ENCODE results near the gene DAZAP1.

DAZAP1 gene

DNA sequence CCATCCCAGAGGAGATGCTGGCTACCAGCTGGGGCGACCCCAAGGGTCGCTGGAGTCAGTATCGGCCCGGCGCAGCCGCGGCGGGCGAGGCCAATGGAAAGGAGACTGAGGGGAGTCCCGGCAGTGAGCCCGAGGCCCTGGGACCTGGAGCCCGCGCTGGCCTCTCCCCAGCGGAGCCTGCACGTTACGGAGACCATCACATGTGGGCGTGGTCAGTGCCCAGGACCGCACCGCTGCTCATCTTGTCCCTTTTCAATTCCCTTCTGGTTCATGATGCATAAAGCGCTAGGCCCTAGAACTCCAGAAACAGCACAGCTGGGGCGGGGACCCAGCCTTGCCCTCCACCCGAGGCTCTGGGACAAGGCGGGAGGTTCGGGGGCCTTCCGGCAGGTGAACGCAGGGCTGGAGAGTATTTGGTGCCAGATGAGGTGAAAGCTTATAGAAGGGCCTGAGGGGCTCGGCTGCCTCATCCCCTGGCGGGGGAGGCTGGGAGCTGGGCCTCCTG, 63.7 kb downstream of the DAZAP1 start:
- TF ChIP-seq TAF1 (IDR thresholded peaks at IDR 0.05; ENCODE audit: borderline replicate concordance, insufficient read depth, low read length) (no peak), FOXP2 (optimal IDR thresholded peaks at IDR 0.05; ENCODE audit: borderline replicate concordance, extremely low read depth, extremely low read length, insufficient read depth) (peak; percentile 20), POLR2AphosphoS5 (IDR thresholded peaks at IDR 0.05; ENCODE audit: low read depth, low read length) (no peak), SIN3A (IDR thresholded peaks at IDR 0.05; ENCODE audit: borderline replicate concordance, insufficient read depth, low read length) (no peak)
- TF ChIP-seq, protein P1, sequence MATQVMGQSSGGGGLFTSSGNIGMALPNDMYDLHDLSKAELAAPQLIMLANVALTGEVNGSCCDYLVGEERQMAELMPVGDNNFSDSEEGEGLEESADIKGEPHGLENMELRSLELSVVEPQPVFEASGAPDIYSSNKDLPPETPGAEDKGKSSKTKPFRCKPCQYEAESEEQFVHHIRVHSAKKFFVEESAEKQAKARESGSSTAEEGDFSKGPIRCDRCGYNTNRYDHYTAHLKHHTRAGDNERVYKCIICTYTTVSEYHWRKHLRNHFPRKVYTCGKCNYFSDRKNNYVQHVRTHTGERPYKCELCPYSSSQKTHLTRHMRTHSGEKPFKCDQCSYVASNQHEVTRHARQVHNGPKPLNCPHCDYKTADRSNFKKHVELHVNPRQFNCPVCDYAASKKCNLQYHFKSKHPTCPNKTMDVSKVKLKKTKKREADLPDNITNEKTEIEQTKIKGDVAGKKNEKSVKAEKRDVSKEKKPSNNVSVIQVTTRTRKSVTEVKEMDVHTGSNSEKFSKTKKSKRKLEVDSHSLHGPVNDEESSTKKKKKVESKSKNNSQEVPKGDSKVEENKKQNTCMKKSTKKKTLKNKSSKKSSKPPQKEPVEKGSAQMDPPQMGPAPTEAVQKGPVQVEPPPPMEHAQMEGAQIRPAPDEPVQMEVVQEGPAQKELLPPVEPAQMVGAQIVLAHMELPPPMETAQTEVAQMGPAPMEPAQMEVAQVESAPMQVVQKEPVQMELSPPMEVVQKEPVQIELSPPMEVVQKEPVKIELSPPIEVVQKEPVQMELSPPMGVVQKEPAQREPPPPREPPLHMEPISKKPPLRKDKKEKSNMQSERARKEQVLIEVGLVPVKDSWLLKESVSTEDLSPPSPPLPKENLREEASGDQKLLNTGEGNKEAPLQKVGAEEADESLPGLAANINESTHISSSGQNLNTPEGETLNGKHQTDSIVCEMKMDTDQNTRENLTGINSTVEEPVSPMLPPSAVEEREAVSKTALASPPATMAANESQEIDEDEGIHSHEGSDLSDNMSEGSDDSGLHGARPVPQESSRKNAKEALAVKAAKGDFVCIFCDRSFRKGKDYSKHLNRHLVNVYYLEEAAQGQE (IDR thresholded peaks at IDR 0.05; ENCODE audit: insufficient read depth in 1 of 2, low read depth in 2 of 2, low read length in 2 of 2) = no peak

DNA sequence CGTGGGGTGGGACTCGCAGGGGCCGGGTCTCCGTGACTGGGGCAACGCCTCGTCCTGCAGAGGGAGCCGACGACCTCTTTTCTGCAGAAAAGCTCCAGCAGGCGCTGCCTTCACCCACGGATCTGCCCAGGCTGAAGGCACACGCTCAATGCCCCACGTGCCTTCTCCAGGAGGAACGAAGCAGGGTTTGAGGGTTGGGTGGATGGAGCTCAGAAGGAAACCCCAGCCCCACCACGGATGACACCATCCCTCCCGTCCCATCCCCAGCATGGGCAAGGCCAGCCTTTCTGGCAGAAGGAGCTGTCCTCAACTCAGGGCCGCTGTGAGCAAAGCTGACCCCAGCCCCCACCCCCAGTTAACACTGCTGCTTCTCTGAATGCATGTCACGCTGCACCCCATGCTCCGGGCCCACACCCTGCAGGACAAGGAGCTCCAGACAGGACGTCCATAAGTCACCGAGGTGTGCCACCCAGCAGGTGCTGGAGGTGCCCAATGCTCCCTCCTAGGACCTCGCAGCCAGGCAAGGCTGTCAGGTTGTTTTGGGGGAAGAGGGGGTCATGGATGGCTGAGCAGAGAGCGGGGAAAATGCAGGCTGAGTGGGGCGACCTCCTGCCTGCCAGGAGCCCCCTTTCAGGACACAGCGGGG, 64.3 kb downstream of the DAZAP1 start:
- no peak for TF ChIP-seq FOXP2 (optimal IDR thresholded peaks at IDR 0.05; ENCODE audit: borderline replicate concordance, extremely low read depth, extremely low read length, insufficient read depth)
- TF ChIP-seq SIN3A (IDR thresholded peaks at IDR 0.05; ENCODE audit: borderline replicate concordance, insufficient read depth, low read length) = no peak
- no peak for TF ChIP-seq POLR2AphosphoS5 (IDR thresholded peaks at IDR 0.05; ENCODE audit: low read depth, low read length)
- TF ChIP-seq, protein P1 (IDR thresholded peaks at IDR 0.05; ENCODE audit: insufficient read depth in 1 of 2, low read depth in 2 of 2, low read length in 2 of 2) = no peak
- TF ChIP-seq TAF1 (IDR thresholded peaks at IDR 0.05; ENCODE audit: borderline replicate concordance, insufficient read depth, low read length) = no peak

DNA sequence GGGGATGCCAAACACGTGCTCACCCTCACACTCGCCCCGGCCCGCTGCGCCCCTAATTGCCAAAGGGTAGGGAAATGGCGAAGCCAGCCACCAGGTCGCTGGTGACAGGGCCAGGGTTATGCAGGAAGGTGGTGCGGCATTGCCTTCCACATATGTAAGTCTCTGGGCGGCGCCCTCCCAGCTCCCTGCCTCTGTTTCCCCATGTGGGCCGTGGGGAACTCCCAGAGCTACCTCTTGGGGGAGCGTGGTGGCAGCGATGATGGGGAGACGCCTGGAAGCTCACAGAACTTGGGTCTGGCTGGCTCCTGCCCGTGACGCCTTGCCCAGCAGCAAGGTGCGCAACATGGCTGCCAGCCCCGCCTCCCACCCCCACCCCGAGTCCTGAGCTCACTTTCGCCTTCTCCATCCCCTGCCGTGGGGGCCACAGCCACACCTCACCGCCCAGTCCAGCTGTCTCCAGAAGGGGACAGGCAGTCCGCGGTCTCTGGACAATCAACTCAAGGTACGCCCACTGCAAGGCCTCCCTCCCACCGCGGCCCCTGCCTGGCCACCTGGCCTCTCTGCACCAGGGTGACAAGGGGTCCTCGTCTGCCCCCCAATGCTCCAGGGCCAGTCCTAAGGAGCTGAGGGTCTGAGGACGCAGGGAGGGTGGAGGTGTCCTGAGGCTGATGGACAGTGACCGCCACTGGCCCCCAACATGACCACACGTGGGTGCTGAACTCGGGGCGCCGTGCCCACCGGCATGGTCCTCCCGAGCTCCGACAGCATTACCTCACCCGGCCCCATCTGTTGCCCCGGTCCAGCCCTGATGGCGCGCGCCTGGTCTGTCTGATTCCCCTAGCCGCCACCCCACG, 65.1 kb downstream of the DAZAP1 start:
- TF ChIP-seq TAF1 (IDR thresholded peaks at IDR 0.05; ENCODE audit: borderline replicate concordance, insufficient read depth, low read length) = no peak
- no peak for TF ChIP-seq SIN3A (IDR thresholded peaks at IDR 0.05; ENCODE audit: borderline replicate concordance, insufficient read depth, low read length)
- no peak for TF ChIP-seq POLR2AphosphoS5 (IDR thresholded peaks at IDR 0.05; ENCODE audit: low read depth, low read length)
- TF ChIP-seq FOXP2 (optimal IDR thresholded peaks at IDR 0.05; ENCODE audit: borderline replicate concordance, extremely low read depth, extremely low read length, insufficient read depth) = no peak
- TF ChIP-seq, protein P1 (IDR thresholded peaks at IDR 0.05; ENCODE audit: insufficient read depth in 1 of 2, low read depth in 2 of 2, low read length in 2 of 2) = no peak

DNA sequence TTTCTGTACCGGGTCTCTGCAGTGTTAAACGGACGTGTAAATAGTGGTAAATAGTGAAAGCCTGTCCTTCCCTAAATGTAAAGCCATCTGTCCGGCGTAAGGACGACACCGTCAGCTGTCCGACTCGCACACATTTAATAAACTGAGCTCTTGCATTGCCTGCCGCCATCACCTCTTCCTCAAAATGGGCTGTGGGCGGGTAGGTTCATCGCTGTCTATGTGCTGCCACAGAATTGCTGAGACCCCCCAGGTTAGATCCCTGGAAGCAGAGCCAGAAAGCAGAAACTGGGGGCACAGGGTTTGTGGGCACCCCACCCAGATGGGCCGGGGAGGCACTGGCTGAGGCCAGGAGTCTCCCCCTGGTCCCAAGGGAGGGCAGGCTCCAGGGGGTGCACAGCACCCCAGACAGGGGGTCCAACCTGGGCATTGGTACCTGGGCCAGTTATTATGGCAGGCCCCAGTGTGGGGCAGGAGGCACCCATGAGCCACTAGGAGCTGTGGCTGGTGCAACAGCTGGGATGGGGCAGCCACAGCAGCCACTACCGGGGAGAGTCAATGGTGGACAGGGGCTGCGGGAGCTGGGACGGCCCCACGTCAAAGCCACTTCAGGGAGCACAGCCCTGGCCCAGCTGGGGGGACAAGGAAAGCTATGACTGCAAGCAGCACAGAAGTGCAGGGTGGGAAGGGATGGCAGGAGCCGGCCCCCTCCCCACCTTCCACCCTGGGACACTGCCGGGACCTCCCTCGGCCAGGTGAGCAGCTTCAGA, 65.9 kb downstream of the DAZAP1 start:
- TF ChIP-seq POLR2AphosphoS5 (IDR thresholded peaks at IDR 0.05; ENCODE audit: low read depth, low read length) (peak; percentile 17; the same call in 1 of the 2 replicates), FOXP2 (optimal IDR thresholded peaks at IDR 0.05; ENCODE audit: borderline replicate concordance, extremely low read depth, extremely low read length, insufficient read depth) (no peak)
